RKO (cell line): ENCODE measurements around the gene TKTL2.

ENCODE experiments used
- DNase-seq: peaks from one replicate; pipeline ENCODE4 v3.0.0-alpha.2; 2016; ENCODE audit warnings: low spot score

The TKTL2 gene

DNA sequence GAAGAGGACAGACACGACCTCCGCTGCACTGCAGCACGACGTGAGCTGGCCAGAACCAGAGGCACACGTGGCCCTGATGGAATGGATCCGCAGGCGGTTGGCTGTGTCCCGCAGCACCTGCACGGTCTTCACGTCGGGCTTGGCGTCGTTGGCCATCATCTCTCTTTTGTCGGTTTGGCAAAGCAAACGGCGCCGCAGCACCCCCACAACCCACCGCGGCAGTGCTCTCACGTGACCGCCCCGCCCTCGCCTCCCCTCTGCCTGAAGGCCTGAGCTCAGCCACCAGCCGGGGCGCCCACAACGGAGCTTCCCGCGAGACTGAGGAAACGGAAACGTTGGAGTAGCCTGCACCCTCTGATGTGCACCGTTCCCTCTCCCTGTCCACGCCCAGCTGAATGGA is at the start of gene TKTL2:
TKTL2 (minus strand) TSS at position 179 of the 400 bp plus-strand sequence; CDS start at position 159, 20 bp downstream.
- no peak for DNase-seq

- no peak for DNase-seq
Measured at GRCh38 chr4:163515198-163515597, 41.6 kb upstream of the TKTL2 start.

DNA sequence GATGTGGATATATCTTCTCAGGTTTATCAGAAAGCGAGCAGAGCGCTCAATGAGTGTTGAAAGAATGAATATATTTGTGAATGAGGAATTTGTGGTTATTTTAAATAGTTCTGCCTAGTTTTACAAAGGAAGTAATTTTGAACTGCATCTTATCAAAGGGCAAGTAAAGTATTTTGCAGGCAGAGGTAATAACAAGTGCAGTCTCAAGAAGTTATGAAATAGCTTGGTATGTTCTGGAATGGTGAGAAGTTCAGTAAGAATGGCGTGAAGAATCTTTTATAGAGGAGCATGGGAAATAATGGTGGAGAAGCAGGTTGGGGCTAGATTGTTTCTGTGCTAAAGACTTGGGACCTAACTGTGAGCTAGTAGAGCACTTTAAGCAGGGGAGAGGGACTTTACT is 31.8 kb upstream of the TKTL2 start:
- DNase-seq: no peak

DNA sequence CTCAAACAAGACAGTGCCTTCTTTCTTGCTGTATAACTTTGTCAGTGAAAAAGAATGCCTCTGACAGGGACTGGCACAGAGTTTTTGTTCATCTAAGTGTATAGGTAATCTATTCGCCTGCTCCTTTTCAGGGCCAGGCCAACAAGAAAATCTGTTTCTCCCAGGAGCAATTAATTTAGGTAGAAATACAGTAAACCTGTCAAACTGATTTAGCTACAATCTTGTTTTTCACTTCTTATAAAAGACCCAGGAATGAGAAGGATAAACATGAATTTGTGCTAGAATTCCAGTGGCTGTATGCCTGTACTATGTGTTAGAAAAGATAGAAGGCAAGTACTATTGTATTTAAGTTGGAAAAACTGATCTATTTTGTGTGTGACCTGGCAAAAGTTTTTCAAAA is 27.0 kb upstream of the TKTL2 start:
- DNase-seq: no peak

GRCh38 chr4:163495900-163496299 is 22.3 kb upstream of the TKTL2 start:
- peak; percentile 44 for DNase-seq

GRCh38 chr4:163494360-163495241 is 21.0 kb upstream of the TKTL2 start, which contains the start of gene TMA16:
Gene TMA16, plus strand, starts transcription at chr4:163494690. Its CDS starts 112 bp downstream, at chr4:163494802.
- peak; percentile 92 for DNase-seq

DNA sequence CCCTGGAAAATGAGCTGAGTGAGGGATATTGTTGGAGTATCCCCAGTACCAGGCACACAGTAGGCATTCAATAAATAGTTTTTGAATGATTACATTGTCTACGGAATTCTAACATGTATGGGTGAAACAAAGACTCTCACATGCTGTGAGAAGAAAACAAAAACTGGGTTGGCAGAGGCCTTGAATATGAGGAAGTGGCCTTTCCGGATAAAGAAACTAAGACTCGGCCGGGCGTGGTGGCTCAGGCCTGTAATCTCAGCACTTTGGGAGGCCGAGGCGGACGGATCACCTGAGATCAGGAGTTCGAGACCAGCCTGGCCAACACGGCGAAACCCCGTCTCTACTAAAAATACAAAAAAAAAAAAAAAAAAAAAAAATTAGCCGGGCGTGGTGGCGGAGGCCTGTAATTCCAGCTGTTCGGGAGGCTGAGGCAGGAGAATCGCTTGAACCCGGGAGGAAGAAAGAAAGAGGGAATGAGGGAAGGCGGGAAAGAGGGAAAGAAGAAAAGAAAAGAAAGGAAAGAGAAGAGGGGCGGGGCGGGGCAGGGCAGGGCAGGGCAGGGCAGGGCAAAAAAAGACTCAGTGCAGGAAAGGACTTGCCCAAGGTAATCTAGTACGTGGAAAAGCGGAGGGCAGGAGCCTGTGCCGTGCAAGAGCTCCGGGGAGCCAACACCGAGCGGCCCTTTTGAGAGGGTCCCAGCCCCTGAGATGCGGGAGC is 20.2 kb upstream of the TKTL2 start:
- peak; percentile 11 for DNase-seq

- DNase-seq: no peak
Measured at GRCh38 chr4:163492951-163493504, 19.5 kb upstream of the TKTL2 start.

DNA sequence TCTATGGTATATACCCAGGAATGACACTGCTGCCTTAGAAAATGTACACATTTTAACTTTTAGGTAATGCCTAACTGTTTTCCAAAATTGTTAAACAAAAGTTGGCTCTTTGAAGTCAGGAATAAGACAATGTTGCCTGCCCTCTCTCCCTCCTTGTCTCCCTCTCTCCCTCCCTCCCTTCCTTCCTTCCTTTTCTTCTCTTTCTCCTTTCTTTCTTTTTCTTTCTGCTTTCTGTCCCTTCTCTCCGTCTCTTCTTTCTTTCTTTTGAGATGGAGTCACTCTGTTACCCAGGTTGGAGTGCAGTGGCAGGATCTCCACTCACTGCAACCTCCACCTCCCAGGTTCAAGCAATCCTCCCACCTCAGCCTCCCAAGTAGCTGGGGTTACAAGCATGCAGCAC is 16.4 kb upstream of the TKTL2 start:
- DNase-seq: no peak

DNA sequence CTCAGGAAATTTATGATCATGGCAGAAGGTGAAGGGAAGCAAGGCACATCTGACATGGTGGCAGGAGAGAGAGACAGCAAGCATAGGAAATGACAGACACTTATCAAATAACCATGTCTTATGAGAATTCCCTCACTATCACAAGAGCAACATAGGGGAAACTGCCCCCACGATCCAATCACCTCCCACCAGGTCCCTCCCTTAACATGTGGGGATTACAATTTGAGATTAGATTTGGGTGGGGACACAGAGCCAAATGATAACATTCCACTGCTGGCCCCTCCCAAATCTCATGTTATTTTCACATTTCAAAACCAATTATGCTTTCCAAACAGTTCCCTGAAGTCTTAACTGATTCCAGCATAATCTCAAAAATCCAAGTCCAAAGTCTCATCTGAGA is 12.8 kb upstream of the TKTL2 start:
- DNase-seq: no peak

- DNase-seq: no peak
Measured at GRCh38 chr4:163485589-163485988, 12.0 kb upstream of the TKTL2 start.

DNA sequence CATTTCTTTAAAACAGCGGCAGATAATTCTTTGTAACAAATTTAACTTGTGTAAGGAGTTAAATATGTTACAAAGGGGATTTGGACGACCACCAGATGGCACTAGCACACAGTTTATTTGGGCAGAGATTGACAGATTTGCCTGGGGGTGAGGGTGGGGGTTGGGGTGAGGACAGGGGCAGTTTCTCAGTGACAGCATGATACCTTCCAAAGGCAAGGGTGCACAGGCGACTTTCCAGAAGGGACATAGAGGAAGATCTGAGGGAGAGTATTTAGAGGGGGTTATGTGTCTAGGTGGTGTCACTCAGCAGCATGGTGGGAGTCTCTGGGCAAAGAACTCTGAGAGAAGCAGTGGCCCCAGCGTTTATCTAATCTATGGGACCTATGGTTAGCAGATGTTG is 11.4 kb upstream of the TKTL2 start:
- DNase-seq: peak; percentile 61

GRCh38 chr4:163482190-163482589 is 8.6 kb upstream of the TKTL2 start:
- DNase-seq: no peak

DNA sequence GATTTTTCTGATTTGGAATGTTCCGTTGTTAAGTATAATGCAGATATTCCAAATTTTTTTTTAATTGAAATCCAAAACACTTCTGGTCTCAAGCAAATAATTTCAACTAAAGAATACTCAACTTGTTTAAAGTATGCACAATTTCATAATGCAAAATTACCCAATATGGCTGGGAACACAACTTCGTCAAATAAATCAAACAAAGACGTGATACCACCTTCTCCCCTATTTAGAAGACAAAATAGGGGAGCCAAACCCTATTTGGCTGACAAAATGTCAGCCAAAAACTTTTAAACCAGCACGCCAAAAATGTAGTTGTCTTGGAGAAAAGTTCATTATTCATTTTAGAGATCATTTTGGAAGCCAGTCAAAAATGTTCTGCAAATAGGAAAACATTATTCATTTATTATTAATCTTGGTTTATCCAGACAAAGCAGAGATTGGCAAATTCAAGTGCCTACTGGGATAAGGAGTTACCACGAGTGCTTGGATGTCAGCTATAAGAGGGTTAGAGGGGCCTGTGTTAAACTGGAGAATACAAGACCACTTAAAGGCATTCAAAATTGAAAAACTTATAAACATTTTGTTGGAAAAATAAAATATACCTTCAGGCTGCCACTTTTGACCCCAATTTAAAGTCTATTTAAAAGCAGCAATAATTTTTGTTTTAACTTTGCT is 3.3 kb upstream of the TKTL2 start:
- no peak for DNase-seq

DNA sequence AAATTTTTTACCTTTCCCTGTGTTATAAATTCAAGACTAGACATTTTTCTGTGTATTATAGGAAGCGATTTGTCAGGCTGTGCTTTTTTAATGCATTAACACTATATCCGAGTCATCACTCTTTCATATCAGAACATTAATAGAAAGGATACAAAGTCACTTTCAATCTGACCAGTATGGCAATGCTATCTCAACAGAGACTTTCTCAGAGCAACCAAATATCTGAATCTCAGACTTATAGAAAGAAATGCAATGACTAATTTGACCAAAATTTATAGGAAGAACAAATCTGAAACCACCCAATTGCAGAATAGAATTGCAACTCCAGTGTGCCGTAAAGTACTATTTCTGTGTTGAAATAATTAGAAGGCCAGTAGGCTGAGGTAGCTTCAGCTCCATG is 473 bp upstream of the TKTL2 start:
- DNase-seq: no peak

DNA sequence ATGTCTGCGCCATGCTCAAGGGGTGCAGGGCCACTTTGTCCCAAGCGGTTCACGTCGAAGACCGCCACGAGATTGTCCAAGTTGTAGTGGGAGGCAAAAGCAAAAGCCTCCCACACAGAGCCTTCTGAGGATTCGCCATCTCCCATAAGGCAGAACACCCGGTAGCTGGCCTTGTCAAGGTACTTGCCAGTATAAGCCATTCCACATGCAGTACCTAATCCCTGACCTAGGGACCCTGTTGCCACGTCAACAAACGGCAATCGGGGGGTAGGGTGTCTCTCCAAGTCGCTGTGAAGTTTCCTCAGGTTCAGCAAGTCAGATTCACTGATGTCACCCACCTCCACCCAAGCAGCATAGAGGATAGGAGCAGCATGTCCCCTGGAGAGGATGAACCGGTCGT is 424 bp downstream of the TKTL2 start:
- no peak for DNase-seq

DNA sequence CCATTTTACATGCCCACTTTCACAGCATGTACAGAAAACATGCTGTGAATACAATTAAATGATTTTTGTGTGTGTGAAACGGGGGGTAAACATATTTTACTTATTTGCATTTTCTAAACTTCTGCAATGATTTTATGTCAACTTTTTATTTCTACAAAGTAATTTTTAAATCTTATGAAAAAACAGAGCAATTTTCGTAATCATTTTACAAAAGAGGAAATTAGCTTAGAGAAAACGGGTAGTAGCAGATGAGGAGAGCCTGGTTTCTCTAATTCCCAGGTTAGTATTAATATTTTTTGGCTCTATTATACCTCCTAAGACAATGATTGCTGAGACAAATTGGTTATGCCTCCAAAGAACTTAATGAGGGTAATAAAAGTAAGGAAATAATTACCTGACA is 3.2 kb downstream of the TKTL2 start:
- no peak for DNase-seq

- DNase-seq: no peak
Measured at GRCh38 chr4:163467082-163467770, 6.3 kb downstream of the TKTL2 start.

DNA sequence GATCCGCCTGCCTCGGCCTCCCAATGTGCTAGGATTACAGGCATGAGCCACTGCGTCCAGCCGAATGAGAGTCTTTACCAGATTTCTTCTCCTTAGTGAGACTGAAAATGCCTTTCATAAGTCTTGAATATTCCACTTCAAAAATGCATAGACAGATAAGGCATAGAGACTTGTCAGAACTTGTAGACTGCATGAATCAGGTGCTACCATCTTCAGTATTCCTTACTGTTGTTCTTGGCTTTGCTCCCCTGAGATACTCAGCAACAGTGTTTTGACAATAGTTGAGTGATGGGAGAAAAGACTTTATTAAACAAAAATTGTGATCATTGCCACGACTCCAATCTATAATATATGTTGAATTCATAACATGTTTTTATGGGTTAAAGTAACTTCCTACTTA is 11.0 kb downstream of the TKTL2 start:
- no peak for DNase-seq

DNA sequence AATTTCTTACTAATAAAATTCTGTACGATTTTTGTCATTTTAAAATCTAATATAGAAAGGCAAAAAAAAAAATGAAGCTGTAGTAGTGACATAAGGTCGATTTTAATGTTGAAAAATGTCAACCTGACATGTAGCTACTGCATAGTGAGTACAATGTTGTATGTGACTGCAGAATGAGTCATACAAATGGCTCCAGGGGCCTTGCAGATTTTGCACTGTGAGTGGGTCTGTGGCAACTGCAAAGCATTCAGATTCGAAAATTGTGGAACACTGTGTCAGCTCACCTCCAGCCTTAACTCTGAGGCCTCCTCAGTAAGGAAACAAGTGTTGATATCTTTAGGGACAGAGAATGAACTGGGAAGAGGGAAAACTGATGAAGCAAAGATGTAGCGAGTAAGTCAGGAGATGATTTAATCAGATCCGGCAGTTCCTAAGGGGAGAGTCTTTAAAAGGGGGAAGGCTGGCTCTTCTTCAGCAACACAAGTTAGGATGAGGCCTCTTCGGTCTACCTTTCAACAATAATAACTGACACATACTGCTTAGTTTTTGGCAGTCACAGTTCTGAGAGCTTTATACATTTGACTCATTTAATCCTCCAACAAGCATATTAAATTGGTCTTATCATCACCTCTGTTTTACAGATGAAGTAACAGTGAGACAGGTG is 24.9 kb downstream of the TKTL2 start:
- peak; percentile 52 for DNase-seq

GRCh38 chr4:163447481-163447880 is 26.1 kb downstream of the TKTL2 start:
- DNase-seq: no peak
